NB4 (cell line): ENCODE data around the gene STAB2.

ENCODE experiments used
- CTCF ChIP-seq: IDR thresholded peaks from one replicate; pipeline ENCODE4 v1.5.1; 2012; ENCODE audit warnings: low read depth, low read length
- MYC ChIP-seq: IDR thresholded peaks from 2 replicates; pipeline ENCODE4 v1.6.1; 2011; ENCODE audit warnings: low read depth, low read length
- POLR2A ChIP-seq: IDR thresholded peaks from 2 replicates; pipeline ENCODE4 v1.6.1; 2011; ENCODE audit warnings: mild to moderate bottlenecking; ENCODE audit not compliant: insufficient read length; ENCODE audit errors: extremely low read depth
- TF ChIP-seq, protein P1 (sequence below): IDR thresholded peaks from 2 replicates; pipeline ENCODE4 v1.6.1; 2011; ENCODE audit warnings: low read depth, low read length

GRCh38 chr12:103705927-103706326, 118.9 kb downstream of the STAB2 start:
- TF ChIP-seq POLR2A (no peak), CTCF (peak; percentile 32), MYC (no peak)
- TF ChIP-seq, protein P1, sequence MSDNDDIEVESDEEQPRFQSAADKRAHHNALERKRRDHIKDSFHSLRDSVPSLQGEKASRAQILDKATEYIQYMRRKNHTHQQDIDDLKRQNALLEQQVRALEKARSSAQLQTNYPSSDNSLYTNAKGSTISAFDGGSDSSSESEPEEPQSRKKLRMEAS = no peak
